ENCODE data around the gene PIK3R5. TPM values are rescaled to one million over a fixed set of nuclear protein-coding genes. Genes with fewer than 3 reads are reported as not detected.

The PIK3R5 gene
- total and polyA plus RNA-seq, 2 donors (not counting 3 experiments of a cell fraction or from before 2014, with no cell fraction given) = not detected

DNA sequence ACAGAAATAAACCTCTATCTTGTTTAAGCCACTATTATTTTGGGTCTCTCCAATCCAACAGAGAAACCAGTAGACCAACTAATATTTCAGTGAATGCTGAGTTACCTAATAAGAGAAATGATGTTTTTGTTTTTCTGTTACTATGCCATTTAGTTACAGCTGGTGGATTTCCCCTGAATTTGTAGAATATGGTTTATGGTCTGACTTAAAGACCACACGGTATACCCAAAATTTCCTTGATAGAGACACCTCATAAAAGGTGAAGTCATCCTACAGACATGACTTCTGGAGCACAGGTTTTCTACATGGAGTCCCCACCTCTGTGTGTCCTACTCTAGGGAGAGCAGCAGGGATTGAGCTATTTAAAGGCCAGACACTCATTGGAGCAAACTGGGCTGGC is 13.3 kb downstream of the PIK3R5 start:
- H3K4me3 ChIP-seq (replicated peaks in 1 of 3; ENCODE audit: insufficient read depth in 1 of 3, low read depth in 1 of 3, low read length in 3 of 3) = no peak overlapping the region
- no peaks in the 10 kb centered on the region for H3K27me3 ChIP-seq (ENCODE audit: control insufficient read depth in 2 of 2, insufficient read depth in 2 of 2, low read length in 2 of 2)
- no peak overlapping the region for H3K9ac ChIP-seq (replicated peaks; ENCODE audit: extremely low read depth, insufficient read depth, low read length)
- TF ChIP-seq MYC (IDR thresholded peaks at IDR 0.05; ENCODE audit: low read depth, low read length) (no peak), FOS (IDR thresholded peaks at IDR 0.05; ENCODE audit: borderline replicate concordance, insufficient read depth, low read length) (no peak), GATA2 (IDR thresholded peaks at IDR 0.05; ENCODE audit: insufficient read depth, insufficient read length, low read depth, low read length) (no peak), JUN (IDR thresholded peaks at IDR 0.05; ENCODE audit: borderline replicate concordance, insufficient read depth, insufficient read length, low read depth) (no peak), POLR2A (IDR thresholded peaks at IDR 0.05; ENCODE audit: low read depth, low read length) (no peak)
- no peaks in the 10 kb centered on the region for H3K4me1 ChIP-seq (ENCODE audit: control insufficient read depth, extremely low read depth, insufficient read depth, low read length)
- H3K27ac ChIP-seq (ENCODE audit: insufficient read depth, low read depth, low read length) = no peak overlapping the region
- no peaks in the 10 kb centered on the region for H3K9me1 ChIP-seq (replicated peaks; ENCODE audit: control insufficient read depth, extremely low read depth, insufficient read depth, low read length)
- ChIA-PET CTCF (no interaction called here), POLR2A (no interaction called here)
- H3K9me3 ChIP-seq (replicated peaks; ENCODE audit: control insufficient read depth, insufficient read depth, low read length) = no peaks in the 10 kb centered on the region
- dilution Hi-C loops (cut with MboI; ENCODE audit: extremely low pct_ligation_motif_present, low sequenced_read_pairs) = no loop called here
- FAIRE-seq (no peak), DNase-seq (ENCODE audit: low read depth, low spot score) (no peak)
- no peaks in the 10 kb centered on the region for H4K20me1 ChIP-seq (replicated peaks; ENCODE audit: control insufficient read depth, extremely low read depth, insufficient read depth, low read length)
- H3K4me2 ChIP-seq (ENCODE audit: insufficient read depth, low read length) = no peak overlapping the region
- H3K36me3 ChIP-seq (ENCODE audit: control insufficient read depth in 2 of 2, extremely low read depth in 1 of 2, insufficient read depth in 2 of 2, low read length in 2 of 2) = no peaks in the 10 kb centered on the region
- intact Hi-C loops (cut with micrococcal nuclease) = no loop called here
- BruUV-seq (replicated peaks) = no TSS peak
- H3K79me2 ChIP-seq (ENCODE audit: control insufficient read depth, insufficient read depth, low read length) = no peaks in the 10 kb centered on the region
- H2AFZ ChIP-seq (ENCODE audit: low read depth, low read length) = no peak overlapping the region

DNA sequence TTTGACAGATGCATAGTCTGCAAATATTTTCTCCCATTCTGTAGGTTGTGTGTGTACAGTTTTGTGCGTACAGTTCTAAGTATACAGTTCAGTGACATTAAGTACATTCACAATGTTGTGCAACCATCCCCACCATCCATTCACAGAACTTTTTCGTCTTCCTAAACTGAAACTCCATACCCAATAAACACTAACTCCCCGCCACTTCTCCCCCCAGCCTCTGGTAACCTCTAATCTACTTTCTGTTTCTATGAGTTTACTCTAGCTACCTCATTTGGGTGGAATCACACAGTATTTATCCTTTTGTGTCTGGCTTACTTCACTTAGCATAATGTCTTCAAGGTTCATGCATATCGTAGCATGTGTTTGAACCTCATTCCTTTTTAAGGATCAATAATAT is 14.3 kb downstream of the PIK3R5 start:
- Histone ChIP-seq H3K79me2 (ENCODE audit: control insufficient read depth, insufficient read depth, low read length) (no peaks in the 10 kb centered on the region), H3K9me1 (replicated peaks; ENCODE audit: control insufficient read depth, extremely low read depth, insufficient read depth, low read length) (no peaks in the 10 kb centered on the region), H4K20me1 (replicated peaks; ENCODE audit: control insufficient read depth, extremely low read depth, insufficient read depth, low read length) (no peaks in the 10 kb centered on the region), H3K9me3 (replicated peaks; ENCODE audit: control insufficient read depth, insufficient read depth, low read length) (no peaks in the 10 kb centered on the region), H3K27me3 (ENCODE audit: control insufficient read depth in 2 of 2, insufficient read depth in 2 of 2, low read length in 2 of 2) (no peaks in the 10 kb centered on the region), H3K27ac (ENCODE audit: insufficient read depth, low read depth, low read length) (no peak overlapping the region), H3K9ac (replicated peaks; ENCODE audit: extremely low read depth, insufficient read depth, low read length) (no peak overlapping the region), H3K4me2 (ENCODE audit: insufficient read depth, low read length) (no peak overlapping the region), H3K4me1 (ENCODE audit: control insufficient read depth, extremely low read depth, insufficient read depth, low read length) (no peaks in the 10 kb centered on the region), H3K36me3 (ENCODE audit: control insufficient read depth in 2 of 2, extremely low read depth in 1 of 2, insufficient read depth in 2 of 2, low read length in 2 of 2) (no peaks in the 10 kb centered on the region), H2AFZ (ENCODE audit: low read depth, low read length) (no peak overlapping the region), H3K4me3 (replicated peaks in 1 of 3; ENCODE audit: insufficient read depth in 1 of 3, low read depth in 1 of 3, low read length in 3 of 3) (no peak overlapping the region)
- TF ChIP-seq, protein P1, sequence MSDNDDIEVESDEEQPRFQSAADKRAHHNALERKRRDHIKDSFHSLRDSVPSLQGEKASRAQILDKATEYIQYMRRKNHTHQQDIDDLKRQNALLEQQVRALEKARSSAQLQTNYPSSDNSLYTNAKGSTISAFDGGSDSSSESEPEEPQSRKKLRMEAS (IDR thresholded peaks at IDR 0.05; ENCODE audit: insufficient read depth, insufficient read length) = no peak
- TF ChIP-seq, protein P2, sequence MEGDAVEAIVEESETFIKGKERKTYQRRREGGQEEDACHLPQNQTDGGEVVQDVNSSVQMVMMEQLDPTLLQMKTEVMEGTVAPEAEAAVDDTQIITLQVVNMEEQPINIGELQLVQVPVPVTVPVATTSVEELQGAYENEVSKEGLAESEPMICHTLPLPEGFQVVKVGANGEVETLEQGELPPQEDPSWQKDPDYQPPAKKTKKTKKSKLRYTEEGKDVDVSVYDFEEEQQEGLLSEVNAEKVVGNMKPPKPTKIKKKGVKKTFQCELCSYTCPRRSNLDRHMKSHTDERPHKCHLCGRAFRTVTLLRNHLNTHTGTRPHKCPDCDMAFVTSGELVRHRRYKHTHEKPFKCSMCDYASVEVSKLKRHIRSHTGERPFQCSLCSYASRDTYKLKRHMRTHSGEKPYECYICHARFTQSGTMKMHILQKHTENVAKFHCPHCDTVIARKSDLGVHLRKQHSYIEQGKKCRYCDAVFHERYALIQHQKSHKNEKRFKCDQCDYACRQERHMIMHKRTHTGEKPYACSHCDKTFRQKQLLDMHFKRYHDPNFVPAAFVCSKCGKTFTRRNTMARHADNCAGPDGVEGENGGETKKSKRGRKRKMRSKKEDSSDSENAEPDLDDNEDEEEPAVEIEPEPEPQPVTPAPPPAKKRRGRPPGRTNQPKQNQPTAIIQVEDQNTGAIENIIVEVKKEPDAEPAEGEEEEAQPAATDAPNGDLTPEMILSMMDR (IDR thresholded peaks at IDR 0.05; ENCODE audit: extremely low read depth in 1 of 2, insufficient read depth in 1 of 2, low read depth in 1 of 2, low read length in 2 of 2) = no peak
- TF ChIP-seq MYC (IDR thresholded peaks at IDR 0.05; ENCODE audit: low read depth, low read length) = no peak
- TF ChIP-seq GATA2 (IDR thresholded peaks at IDR 0.05; ENCODE audit: insufficient read depth, insufficient read length, low read depth, low read length) = no peak
- no peak for TF ChIP-seq FOS (IDR thresholded peaks at IDR 0.05; ENCODE audit: borderline replicate concordance, insufficient read depth, low read length)
- no peak for TF ChIP-seq POLR2A (IDR thresholded peaks at IDR 0.05; ENCODE audit: low read depth, low read length)
- no TSS peak for BruUV-seq (replicated peaks)
- ChIA-PET POLR2A (no interaction called here), CTCF (no interaction called here)
- DNase-seq (ENCODE audit: low read depth, low spot score) = no peak
- dilution Hi-C loops (cut with MboI; ENCODE audit: extremely low pct_ligation_motif_present, low sequenced_read_pairs) (no loop called here), intact Hi-C loops (cut with micrococcal nuclease) (no loop called here)
- FAIRE-seq = no peak

Data from endothelial cell of umbilical vein (primary cell).